Renal pelvis (tissue), 4 donors: ENCODE results near the gene RFTN2. TPM values are rescaled to one million over a fixed set of nuclear protein-coding genes. Genes with fewer than 3 reads are reported as not detected.
"Not testable (repeated sequence)": the region's sequence is repeated elsewhere in the genome, so short reads cannot be mapped to it uniquely, and the experiment has no call there.

ENCODE experiments used
- DNase-seq: peaks from one replicate; pipeline ENCODE4 v3.0.0-alpha.2; 2013
- polyA plus RNA-seq, 3 donors: library from polyadenylated mRNA; unstranded; fragments of 120-200 nt; gene quantifications; one replicate each; pipeline ENCODE4 v1.2.1, GENCODE V29; 2013; ENCODE audit not compliant: insufficient read length in 3 of 3

RFTN2 gene
- polyA plus RNA-seq, 3 donors: 14.5 to 18.3 (median 16.3) TPM

GRCh38 chr2:197614532-197614931 lies 60.9 kb downstream of the RFTN2 start:
- no peak for DNase-seq

GRCh38 chr2:197613509-197613987 lies 61.8 kb downstream of the RFTN2 start:
- DNase-seq: peak; percentile 27

GRCh38 chr2:197606180-197606579 lies 69.2 kb downstream of the RFTN2 start:
- DNase-seq: no peak

GRCh38 chr2:197604117-197604860 lies 71.1 kb downstream of the RFTN2 start:
- no peak for DNase-seq

- no peak for DNase-seq
Measured at GRCh38 chr2:197601726-197602125, 73.7 kb downstream of the RFTN2 start.

- DNase-seq: no peak
Measured at GRCh38 chr2:197600306-197600705, 75.1 kb downstream of the RFTN2 start.

GRCh38 chr2:197599285-197599965 lies 76.0 kb downstream of the RFTN2 start:
- DNase-seq: no peak

GRCh38 chr2:197598450-197598849 lies 76.9 kb downstream of the RFTN2 start:
- DNase-seq: no peak

- no peak for DNase-seq
Measured at GRCh38 chr2:197597166-197597565, 78.2 kb downstream of the RFTN2 start.

- no peak for DNase-seq
Measured at GRCh38 chr2:197596766-197597165, 78.6 kb downstream of the RFTN2 start.

- no peak for DNase-seq
Measured at GRCh38 chr2:197591339-197592072, 83.9 kb downstream of the RFTN2 start.

- not testable (repeated sequence) for DNase-seq
Measured at GRCh38 chr2:197587255-197587654, 88.1 kb downstream of the RFTN2 start.

GRCh38 chr2:197580166-197580565 lies 95.2 kb downstream of the RFTN2 start:
- not testable (repeated sequence) for DNase-seq

GRCh38 chr2:197578294-197578693 lies 97.1 kb downstream of the RFTN2 start:
- DNase-seq: not testable (repeated sequence)

- DNase-seq: no peak
Measured at GRCh38 chr2:197577446-197577845, 97.9 kb downstream of the RFTN2 start.

- DNase-seq: no peak
Measured at GRCh38 chr2:197576631-197577030, 98.8 kb downstream of the RFTN2 start.

GRCh38 chr2:197575987-197576386 lies 99.4 kb downstream of the RFTN2 start:
- DNase-seq: no peak

- DNase-seq: no peak
Measured at GRCh38 chr2:197573608-197574007, 101.8 kb downstream of the RFTN2 start.

GRCh38 chr2:197571627-197572271 lies 103.6 kb downstream of the RFTN2 start:
- no peak for DNase-seq

- no peak for DNase-seq
Measured at GRCh38 chr2:197560146-197560665, 115.2 kb downstream of the RFTN2 start.

- no peak for DNase-seq
Measured at GRCh38 chr2:197559681-197560080, 115.7 kb downstream of the RFTN2 start.

- no peak for DNase-seq
Measured at GRCh38 chr2:197558393-197558792, 117.0 kb downstream of the RFTN2 start.
